COLO668 (cell line): ENCODE results near the gene OXER1.

Experiments
- DNase-seq: peaks from one replicate; lab custom pipeline; 2025; ENCODE audit not compliant: unreplicated experiment; lab: John Stamatoyannopoulos, UW

OXER1 gene, protein sequence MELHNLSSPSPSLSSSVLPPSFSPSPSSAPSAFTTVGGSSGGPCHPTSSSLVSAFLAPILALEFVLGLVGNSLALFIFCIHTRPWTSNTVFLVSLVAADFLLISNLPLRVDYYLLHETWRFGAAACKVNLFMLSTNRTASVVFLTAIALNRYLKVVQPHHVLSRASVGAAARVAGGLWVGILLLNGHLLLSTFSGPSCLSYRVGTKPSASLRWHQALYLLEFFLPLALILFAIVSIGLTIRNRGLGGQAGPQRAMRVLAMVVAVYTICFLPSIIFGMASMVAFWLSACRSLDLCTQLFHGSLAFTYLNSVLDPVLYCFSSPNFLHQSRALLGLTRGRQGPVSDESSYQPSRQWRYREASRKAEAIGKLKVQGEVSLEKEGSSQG

DNA sequence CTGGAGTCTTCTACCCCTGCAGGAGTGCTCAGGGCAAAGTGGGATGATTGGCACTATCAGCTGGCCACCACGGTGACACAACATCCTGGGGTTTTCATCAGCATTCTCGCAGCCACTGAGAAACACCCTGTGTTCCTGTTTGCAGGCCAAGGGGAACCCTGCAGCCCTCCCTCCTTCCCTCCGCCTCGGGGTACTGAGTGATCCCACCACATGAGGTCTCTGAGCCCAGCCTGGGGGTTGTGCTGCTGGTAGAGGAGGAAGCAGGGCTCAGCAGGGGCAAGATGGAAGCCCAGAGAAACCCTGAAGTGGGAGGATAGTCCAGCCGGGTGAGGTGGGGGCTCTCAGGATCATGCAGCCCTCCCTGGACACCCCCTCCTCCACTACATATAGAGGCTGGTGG, at the start of gene OXER1:
Gene OXER1, minus strand, starts transcription at position 40 of the 400 bp plus-strand sequence. CDS start 73 bp downstream, outside the sequence.
- no peak for DNase-seq

GRCh38 chr2:42812899-42813479, 49.1 kb upstream of the OXER1 start:
- DNase-seq = peak; percentile 12

- DNase-seq = peak; percentile 64
Measured at GRCh38 chr2:42810971-42811811, 47.3 kb upstream of the OXER1 start.

DNA sequence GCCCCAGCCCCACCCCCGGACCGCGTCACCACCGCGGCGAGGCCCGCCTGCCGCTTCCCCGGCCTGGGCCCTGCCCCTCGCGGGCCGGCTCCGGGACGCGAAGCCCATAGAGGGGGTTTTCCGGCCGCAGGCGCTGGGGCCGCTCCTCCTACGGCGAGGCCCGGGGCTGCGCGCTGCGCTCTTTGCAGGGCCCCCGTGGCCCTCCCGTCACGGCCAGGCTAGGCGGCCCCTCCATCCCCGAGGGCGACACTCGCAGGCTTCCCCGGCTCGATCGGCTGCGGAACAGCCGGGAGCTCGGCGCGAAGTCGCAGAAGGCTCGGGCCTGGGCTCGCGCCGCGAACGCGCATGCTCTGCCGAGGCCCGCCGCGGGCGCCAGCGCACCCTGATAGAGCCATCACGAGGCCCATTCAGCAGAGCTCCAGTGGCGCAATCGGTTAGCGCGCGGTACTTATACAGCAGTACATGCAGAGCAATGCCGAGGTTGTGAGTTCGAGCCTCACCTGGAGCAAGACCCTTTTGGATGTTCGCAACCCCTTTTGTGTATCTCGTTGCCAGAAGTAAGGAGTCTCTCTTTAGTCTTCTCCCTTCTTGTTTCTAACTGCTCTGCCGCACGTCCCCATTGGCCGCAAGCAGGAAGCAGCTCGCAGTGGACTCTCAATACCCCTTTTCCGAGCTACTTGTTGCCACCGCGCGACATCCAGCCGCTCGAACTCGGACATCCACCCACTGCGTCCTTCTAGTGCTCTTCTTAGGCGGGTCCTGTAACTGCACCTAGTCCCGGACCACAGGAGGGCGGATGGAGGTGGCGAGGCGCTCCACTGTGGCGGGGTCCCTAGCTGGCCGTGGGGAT, 46.4 kb upstream of the OXER1 start:
- DNase-seq = peak; percentile 95

DNA sequence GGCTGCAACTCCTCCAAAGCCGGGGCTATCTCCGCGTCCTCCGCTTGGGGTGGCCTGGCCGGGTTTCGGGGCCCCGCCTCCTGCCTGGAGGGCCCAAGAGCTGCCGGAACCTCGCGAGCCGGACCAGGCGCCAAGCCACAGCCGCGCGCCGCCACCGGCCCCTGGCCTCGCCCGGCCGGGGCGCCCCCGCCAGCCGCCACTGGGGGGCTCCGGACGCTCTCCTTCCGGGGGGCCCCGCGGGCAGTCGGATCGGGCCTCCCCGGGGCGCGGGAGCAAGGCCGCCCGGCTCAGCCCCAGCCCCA, 45.8 kb upstream of the OXER1 start:
- peak; percentile 95 for DNase-seq

DNA sequence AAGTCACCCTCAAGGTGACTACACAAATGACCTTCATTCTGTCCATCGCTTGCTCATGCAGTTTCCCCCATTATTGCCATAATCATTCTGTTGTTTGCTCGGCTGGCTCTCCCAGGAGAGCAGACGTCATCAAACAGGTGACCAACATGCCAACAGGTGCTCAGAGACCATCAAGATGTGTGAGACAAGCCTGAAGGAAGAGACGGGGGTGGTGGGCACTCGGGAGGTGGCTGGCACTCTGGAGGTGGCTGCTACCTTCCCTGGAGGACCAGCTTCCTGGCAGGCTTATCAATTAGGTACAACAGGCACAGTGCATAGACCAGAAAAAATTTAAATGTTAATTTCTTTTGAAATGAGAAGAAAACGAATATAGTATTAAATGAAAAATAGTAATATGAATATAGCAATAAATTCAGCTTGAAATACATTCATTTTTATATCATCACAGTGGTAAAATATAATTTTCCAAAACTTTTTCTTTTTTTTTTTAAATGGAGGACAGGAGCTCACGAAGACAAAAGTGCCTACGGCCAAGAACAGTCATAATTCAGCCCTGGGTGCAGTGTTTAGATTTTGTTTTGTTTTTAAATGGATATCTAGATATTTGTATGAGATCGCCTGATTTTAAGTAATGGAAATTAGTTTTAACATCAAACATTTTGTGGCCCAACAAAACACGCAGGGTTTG, 45.3 kb upstream of the OXER1 start:
- peak; percentile 50 for DNase-seq

- no peak for DNase-seq
Measured at GRCh38 chr2:42808301-42808700, 44.4 kb upstream of the OXER1 start.

DNA sequence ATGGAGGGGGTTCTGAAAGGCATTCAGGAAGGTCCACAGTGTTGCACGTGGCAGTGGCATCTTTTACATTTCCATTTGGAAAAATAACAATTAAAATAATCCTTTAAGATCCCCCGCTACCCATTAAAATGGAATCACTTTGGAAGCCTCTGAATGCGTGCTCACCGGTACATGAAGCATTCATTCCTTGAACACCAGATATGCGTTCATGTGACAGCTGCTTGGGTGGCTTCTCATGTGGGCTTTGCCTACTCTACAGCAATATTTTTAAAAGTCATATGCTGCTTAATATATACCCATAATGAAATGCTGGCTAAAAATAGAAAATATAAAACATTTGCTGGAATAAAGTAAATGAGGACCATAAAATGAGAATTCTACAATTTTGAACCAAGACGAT, 42.9 kb upstream of the OXER1 start:
- DNase-seq = no peak

DNA sequence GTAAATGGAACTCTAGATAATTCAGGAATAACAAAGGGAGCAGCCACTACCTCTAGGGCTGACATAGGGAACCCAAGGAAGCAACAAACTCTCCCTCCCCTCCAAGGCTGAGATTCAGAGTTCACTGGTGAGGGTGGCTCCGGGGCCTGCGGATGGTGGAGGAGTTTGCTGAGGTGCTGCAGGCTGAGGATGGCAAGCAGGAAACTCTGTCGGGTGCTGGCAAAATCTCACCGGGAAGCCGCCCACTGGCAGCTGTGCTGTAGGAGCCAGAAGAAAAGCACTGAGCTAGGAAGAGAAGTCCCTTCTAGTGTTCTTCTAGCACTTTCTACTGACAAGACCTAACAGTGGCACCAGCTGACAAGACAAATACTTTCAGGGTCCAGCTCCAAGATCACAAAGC, 41.0 kb upstream of the OXER1 start:
- DNase-seq = no peak

DNA sequence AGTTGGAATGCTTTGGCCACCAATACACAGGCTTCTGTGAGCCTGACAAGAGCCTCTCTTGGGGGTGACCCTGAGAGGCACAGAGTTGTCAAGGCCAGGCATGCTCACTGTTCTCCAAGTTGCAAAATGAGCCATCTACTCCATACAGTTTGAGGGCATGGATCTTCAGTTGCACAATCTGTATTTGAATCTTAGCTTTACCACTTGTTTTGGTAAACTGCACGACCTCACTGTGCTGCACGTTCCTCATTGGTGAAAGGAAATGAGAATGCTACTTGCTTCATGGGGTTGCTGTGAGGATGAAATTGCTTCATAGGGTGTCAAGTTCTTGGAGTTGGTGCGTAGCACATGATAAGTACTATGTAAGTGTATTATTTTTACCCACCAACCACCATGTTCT, 40.4 kb upstream of the OXER1 start:
- no peak for DNase-seq

GRCh38 chr2:42802150-42802549, 38.2 kb upstream of the OXER1 start:
- DNase-seq = no peak

- DNase-seq = no peak
Measured at GRCh38 chr2:42801381-42801780, 37.4 kb upstream of the OXER1 start.

GRCh38 chr2:42800981-42801380, 37.0 kb upstream of the OXER1 start:
- DNase-seq = no peak

DNA sequence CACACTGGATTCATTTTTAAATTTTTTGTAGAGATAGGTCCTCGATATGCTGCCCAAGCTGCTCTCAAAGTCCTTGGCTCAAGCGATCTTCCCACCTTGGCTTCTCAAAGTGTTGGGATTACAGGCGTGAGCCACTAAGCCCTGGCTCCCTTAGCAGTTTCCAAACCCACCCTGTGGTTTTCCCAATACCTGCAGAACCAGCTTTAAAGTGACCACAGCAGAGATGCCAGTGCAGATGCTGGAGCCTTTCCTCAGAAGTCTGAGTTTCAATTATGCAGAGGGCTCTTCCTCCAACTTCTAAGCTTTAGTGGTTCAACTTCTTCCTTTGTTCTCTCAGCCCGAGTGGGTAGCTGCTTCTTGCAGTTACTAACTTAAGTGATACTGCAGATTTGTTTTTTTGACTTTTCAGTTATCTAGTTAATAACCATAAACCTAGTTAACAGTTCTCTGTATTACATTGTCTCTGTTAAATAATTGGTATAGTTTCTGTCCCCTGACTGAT, 36.6 kb upstream of the OXER1 start:
- no peak for DNase-seq

DNA sequence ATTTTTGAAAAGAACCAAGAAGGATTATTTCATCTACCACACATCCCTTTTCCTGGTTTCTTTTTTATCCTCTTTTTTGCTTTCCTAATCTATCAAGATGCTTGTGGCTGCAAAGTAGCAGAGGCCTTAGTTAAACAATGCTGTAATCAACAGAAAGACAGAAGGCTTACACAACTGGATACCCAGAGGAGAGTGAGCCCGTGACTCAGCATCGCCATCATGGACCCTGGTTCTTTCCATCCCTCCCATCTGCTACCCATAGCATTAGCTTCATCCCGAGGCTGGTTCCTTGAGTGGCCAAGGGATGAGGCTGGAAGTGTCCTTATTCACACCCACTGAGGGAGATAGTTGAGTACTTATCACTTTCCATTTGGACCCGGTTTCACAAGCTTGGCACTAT, 35.9 kb upstream of the OXER1 start:
- no peak for DNase-seq

DNA sequence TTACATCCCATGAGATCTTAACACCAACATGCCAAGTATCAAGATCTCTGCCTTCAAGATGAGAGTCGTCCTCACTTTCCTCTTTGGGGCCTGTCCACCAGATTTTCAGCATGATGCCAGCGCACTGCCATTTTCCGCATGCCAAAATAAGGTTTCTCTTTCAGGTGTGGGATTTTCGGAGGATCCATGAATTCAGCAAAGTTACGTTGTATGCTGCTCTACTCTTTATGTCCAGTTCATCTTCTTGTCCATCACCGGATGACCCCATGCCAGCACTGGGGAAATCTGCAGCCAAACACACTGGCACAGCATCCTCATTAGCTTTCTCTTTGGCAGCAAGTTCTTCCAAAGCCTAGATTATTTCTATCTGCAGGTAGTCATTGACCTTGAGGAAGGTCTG, 33.3 kb upstream of the OXER1 start:
- no peak for DNase-seq

DNA sequence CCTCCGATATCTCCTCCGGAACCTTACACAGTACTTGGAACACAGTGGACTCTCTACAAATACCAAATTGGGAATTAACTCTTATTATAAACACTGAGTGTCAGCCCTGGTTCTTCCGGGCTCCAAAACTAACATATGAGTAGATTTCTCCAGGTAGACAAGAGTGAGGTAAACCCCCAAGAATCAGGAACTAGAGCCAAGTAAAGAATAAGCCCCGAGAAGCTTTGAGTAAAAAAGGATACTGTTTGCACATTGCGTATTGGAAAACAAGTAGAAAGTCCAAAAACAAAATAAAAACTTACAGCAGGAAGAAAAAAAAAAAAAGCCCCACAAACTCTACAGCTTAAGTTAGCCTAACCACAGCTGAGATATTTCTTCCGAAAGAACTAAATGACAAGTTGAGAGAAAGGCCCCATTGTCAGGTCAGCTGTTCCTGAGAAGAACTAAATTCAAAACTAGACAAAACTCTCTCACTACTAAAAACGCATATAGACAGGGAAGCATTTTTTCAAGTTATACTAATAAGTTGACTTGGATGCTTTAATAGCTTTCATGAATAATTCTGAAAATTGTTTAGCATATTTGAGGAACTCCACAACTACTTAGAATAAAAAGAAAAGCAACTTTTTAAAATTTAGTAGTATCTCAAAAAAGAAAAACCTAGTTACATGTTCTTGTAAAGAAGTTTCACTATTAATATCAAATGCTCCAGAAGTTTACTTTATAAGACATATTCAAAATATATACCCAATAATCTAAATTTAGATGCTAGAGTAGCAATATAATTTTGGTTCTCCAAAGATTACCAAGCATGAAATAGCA, 32.7 kb upstream of the OXER1 start:
- no peak for DNase-seq

GRCh38 chr2:42795841-42796301, 31.9 kb upstream of the OXER1 start:
- DNase-seq = no peak

- DNase-seq = no peak
Measured at GRCh38 chr2:42795275-42795674, 31.3 kb upstream of the OXER1 start.
